Epithelial cell of prostate (primary cell): ENCODE results near the gene SINHCAF.
"Not testable (repeated sequence)": the region's sequence is repeated elsewhere in the genome, so short reads cannot be mapped to it uniquely, and the experiment has no call there.

ENCODE experiments used
- DNase-seq: peaks from one replicate; pipeline ENCODE4 v3.0.0-alpha.2; 2011; ENCODE audit warnings: low read depth, low spot score
- H3K27ac ChIP-seq: fragments of 450-650 bp; 2 replicates; pipeline ENCODE4 v1.5.1; 2017; ENCODE audit warnings: mild to moderate bottlenecking

The SINHCAF gene, protein sequence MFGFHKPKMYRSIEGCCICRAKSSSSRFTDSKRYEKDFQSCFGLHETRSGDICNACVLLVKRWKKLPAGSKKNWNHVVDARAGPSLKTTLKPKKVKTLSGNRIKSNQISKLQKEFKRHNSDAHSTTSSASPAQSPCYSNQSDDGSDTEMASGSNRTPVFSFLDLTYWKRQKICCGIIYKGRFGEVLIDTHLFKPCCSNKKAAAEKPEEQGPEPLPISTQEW

GRCh38 chr12:31325877-31326631, at the start of gene SINHCAF:
Gene SINHCAF, minus strand, starts transcription at chr12:31326150. Its CDS starts 27,946 bp downstream, at chr12:31298204.
- H3K27ac ChIP-seq, result peak within 1 kb of the TSS; percentile 82
- peak; percentile 81 for DNase-seq

DNA sequence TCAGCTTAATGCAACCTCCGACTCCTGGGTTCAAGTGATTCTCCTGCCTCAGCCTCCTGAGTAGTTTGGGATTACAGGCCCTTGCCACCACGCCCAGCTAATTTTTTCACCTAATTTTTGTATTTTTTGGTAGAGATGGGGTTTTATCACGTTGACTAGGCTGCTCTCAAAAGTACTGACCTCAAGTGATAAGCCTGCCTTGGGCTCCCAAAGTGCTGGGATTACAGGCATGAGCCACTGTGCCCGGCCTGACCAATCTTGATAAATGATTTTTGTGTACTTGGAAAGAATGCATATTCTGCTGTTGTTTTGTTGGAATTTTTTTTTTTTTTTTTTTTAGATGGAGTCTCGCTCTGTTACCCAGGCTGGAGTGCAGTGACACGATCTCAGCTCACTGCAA, 49.5 kb upstream of the SINHCAF start:
- not testable (repeated sequence) for DNase-seq, H3K27ac ChIP-seq

DNA sequence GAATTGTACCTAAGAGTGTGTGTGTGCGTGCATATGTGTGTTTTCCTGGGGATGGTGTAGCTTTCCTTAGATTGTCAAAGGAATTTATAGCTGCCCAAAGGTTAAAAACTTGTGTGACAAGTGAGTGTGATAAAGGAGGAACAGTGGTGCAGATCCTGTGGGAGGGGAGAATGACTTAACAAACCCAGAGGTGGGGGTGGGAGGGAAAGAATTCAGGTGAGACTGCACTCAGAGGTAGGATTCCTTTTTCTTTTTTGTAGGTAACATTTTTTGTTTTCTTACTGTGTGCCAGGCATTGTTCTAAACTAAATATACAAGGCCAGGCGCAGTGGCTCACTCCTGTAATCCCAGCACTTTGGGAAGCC, 45.3 kb upstream of the SINHCAF start:
- DNase-seq, result no peak
- H3K27ac ChIP-seq, result no peak overlapping the region

DNA sequence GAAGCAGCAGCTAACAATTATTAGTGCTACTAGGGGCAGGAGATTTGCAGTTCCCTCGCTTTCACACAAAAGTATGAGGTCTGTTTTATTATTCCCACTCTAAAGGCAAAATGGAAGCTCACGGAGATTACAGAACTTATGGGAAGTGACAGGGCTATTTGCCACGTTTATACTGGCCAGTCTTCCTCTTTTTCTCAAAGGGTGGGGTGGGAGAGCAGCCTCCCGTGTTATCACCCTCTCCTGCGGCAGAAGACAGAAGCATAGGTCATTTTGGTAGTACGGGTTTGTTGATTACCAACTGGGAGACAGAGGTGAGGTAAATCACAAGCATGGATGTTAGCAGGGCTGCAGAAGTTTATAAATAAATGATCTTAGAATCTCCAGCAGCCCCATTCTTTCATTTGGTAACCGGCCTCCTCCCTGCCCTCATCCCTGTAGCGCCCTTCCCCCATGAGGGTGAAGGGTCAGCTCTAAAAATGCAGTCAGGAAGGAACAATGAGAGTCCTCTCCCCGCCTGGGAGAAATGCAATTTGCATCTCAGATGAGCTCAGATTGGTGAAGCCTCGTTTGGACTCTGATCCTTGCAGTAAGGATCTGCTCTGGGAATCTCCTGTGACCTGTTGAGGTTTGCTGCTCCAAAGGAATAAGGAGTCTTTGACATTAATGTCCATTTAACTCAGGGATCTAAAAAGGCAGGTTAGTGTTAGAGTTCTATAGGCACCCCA, 44.7 kb upstream of the SINHCAF start:
- DNase-seq, result no peak
- H3K27ac ChIP-seq, result peak overlapping the region; percentile 59

DNA sequence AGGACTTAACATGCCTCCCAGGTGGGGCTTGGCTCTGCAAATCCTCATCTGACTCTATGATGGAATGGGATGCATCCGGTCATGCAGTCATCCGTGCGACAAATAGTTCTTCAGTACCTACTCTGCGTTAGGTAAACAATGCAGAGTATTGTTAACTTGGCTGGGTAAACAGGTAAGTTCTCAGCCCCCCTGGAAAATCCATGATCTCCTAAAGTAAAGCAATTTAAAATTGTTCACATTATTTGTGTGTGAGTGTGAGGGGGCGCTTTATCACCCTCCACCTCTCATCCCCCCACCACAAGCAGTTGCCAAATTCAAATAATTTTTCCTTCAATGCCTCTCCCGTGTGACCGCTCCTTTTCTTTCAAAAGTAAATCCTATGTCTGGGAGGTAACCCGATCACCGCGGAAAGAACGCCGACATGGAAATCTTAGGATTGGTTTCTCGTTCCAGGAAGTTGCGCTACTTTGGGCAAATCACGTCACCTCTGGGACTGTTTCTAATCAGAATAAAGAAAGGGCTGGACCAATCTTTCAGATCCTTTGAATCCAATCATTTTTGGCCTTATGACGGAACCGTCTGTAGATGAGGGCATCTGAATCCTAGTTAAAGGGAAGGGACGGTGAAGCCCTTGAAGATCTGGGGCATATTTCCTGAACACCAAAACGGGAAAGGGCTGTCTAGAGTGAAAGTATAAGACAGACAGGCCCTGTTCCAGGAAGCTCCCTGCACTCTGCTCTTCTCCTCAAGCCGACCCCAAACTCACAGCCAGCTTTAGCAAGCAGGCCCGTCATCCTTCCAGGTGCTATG, 44.0 kb upstream of the SINHCAF start:
- DNase-seq, result no peak
- H3K27ac ChIP-seq, result peak overlapping the region; percentile 59

- no peak overlapping the region for H3K27ac ChIP-seq
- no peak for DNase-seq
Measured at GRCh38 chr12:31368666-31369361, 42.9 kb upstream of the SINHCAF start.

DNA sequence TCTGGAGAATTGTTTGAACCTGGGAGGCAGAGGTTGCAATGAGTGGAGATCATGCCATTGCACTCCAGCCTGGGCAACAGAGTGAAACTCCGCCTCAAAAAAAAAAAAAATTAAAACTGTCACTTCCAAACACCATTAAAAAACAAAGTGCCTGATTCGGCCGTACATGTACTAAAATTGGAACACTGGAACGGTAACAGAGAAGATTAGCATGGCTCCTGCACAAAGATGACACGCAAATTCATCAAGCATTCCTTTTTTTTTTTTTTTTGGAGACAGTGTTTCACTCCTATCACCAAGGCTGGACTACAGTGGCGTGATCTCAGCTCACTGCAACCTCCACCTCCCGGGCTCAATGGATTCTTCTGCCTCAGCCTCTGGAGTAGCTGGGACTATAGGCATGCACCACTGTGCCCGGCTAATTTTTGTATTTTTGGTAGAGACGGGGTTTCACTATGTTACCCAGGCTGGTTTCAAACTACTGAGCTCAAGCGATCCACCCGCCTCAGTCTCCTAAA, 40.2 kb upstream of the SINHCAF start:
- H3K27ac ChIP-seq, result no peak overlapping the region
- no peak for DNase-seq

- no peak overlapping the region for H3K27ac ChIP-seq
- DNase-seq, result no peak
Measured at GRCh38 chr12:31363831-31364230, 37.9 kb upstream of the SINHCAF start.

DNA sequence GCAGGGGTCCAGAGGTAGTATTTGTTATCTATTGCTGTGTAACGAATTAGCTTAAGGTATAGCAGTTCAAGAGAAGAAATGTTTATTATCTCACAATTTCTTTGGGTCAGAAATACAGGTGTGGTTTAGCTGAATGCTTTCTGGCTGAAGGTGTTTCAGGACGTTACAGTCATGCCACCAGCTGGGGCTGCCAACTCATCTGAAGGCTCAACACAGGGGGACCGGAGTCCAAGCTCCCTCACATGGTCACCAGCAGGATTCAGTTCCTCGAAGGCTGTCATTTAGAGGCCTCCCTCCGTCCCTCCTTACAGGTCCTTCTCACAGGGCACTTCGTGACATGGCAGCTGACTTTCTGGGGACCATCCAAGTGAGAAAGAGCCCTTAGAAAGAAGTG, 37.5 kb upstream of the SINHCAF start:
- no peak for DNase-seq
- no peak overlapping the region for H3K27ac ChIP-seq

- DNase-seq, result no peak
- H3K27ac ChIP-seq, result no peak overlapping the region
Measured at GRCh38 chr12:31362759-31363415, 36.9 kb upstream of the SINHCAF start.

- DNase-seq, result no peak
- no peak overlapping the region for H3K27ac ChIP-seq
Measured at GRCh38 chr12:31362115-31362758, 36.3 kb upstream of the SINHCAF start.

GRCh38 chr12:31361730-31362114, 35.8 kb upstream of the SINHCAF start:
- no peak for DNase-seq
- H3K27ac ChIP-seq, result no peak overlapping the region

DNA sequence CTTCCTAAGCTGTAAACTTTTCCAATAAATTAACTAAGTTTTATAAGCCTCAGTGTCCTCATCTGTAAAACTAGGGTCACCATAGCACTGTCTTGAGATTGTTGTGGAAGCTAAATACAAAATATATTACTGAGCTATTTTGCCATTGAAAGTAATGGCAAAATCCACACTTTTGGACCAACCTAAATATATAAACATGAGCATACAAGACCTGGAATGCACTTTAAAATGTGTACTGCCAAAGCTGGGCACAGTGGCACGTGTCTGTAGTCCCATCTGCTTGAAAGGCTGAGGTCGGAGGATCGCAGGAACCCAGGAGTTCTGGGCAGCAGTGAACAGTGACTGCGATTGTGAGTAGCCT, 29.8 kb upstream of the SINHCAF start:
- H3K27ac ChIP-seq, result no peak overlapping the region
- DNase-seq, result no peak

- no peak overlapping the region for H3K27ac ChIP-seq
- no peak for DNase-seq
Measured at GRCh38 chr12:31353750-31354708, 28.1 kb upstream of the SINHCAF start.

DNA sequence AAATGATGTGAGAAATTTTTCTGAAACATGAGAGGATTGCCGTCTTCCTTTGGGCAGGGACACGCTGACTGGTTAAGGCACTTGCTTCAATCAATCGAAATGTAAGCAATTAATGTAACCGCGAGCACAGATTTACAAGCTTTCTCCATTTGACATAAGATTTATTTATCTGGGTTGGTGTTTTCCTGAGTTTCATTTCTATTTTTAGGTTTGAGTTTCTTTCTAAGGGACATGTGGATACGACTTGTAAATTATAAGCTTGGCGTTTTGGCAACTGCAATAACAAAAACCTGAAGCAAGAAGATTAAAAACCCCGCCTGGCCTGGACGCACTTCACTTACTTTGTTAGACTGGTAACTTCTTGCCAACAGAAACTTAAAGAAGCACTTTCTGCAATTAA, 20.3 kb upstream of the SINHCAF start:
- H3K27ac ChIP-seq, result no peak overlapping the region
- DNase-seq, result no peak

GRCh38 chr12:31343139-31343538, 17.2 kb upstream of the SINHCAF start:
- no peak overlapping the region for H3K27ac ChIP-seq
- no peak for DNase-seq

GRCh38 chr12:31342286-31342685, 16.3 kb upstream of the SINHCAF start:
- no peak for DNase-seq
- no peak overlapping the region for H3K27ac ChIP-seq
